HT1080 (cell line): ENCODE measurements around the gene UMAD1. TPM values are rescaled to one million over a fixed set of nuclear protein-coding genes. Genes with fewer than 3 reads are reported as not detected.

ENCODE experiments used
- DNase-seq: peaks from one replicate; pipeline ENCODE4 v3.0.0-alpha.2; 2015; ENCODE audit warnings: low read depth
- total RNA-seq: library from RNA; depleted of rRNA; stranded (reverse); fragments of >200 nt; shearing (Covaris generic); gene quantifications from 2 replicates; pipeline ENCODE4 v1.2.3, GENCODE V29; 2014

Gene UMAD1
- total RNA-seq, 1 experiment from 2014 or later, result 6.5 TPM

- DNase-seq, result no peak
These were observed 241.0 kb downstream of the UMAD1 start for GRCh38 chr7:7881581-7881980.

GRCh38 chr7:7882888-7883287 is 242.3 kb downstream of the UMAD1 start:
- DNase-seq, result no peak

- DNase-seq, result no peak
These were observed 242.8 kb downstream of the UMAD1 start for GRCh38 chr7:7883394-7883793.

GRCh38 chr7:7884855-7885254 is 244.3 kb downstream of the UMAD1 start:
- peak; percentile 37 for DNase-seq

- DNase-seq, result no peak
These were observed 249.4 kb downstream of the UMAD1 start for GRCh38 chr7:7889791-7890568.

GRCh38 chr7:7895004-7895650 is 254.6 kb downstream of the UMAD1 start:
- DNase-seq, result no peak

GRCh38 chr7:7895754-7896153 is 255.2 kb downstream of the UMAD1 start:
- no peak for DNase-seq

GRCh38 chr7:7897509-7897908 is 257.0 kb downstream of the UMAD1 start:
- no peak for DNase-seq

- DNase-seq, result no peak
These were observed 257.5 kb downstream of the UMAD1 start for GRCh38 chr7:7897949-7898515.

GRCh38 chr7:7902845-7903244 is 262.3 kb downstream of the UMAD1 start:
- DNase-seq, result no peak

- no peak for DNase-seq
These were observed 266.8 kb downstream of the UMAD1 start for GRCh38 chr7:7907306-7907705.

GRCh38 chr7:7908622-7909145 is 268.1 kb downstream of the UMAD1 start:
- no peak for DNase-seq

GRCh38 chr7:7909376-7909775 is 268.8 kb downstream of the UMAD1 start:
- DNase-seq, result no peak

- peak; percentile 55 for DNase-seq
These were observed 271.0 kb downstream of the UMAD1 start for GRCh38 chr7:7911369-7912123.

- no peak for DNase-seq
These were observed 272.4 kb downstream of the UMAD1 start for GRCh38 chr7:7912937-7913336.

- no peak for DNase-seq
These were observed 273.0 kb downstream of the UMAD1 start for GRCh38 chr7:7913504-7913903.

- DNase-seq, result no peak
These were observed 274.0 kb downstream of the UMAD1 start for GRCh38 chr7:7914547-7914946.

GRCh38 chr7:7916064-7916463 is 275.5 kb downstream of the UMAD1 start:
- no peak for DNase-seq

- no peak for DNase-seq
These were observed 277.0 kb downstream of the UMAD1 start for GRCh38 chr7:7917593-7917992.

- no peak for DNase-seq
These were observed 278.3 kb downstream of the UMAD1 start for GRCh38 chr7:7918736-7919448.

GRCh38 chr7:7919449-7919945 is 278.9 kb downstream of the UMAD1 start:
- DNase-seq, result no peak
